ENCODE results near the gene LRCH1. TPM values are rescaled to one million over a fixed set of nuclear protein-coding genes. Genes with fewer than 3 reads are reported as not detected.

Gene LRCH1
- total and polyA plus RNA-seq, 7 donors = 1.7 to 7.9 (median 4.1) TPM

GRCh38 chr13:46526100-46526735, 26.8 kb upstream of the LRCH1 start:
- H3K27ac ChIP-seq = no peak overlapping the region
- WGBS, 3 donors = 55 to 65% (median 62%) methylated on average over 7 of the region's 7 CpGs
- no peaks in the 10 kb centered on the region for H3K36me3 ChIP-seq (ENCODE audit: insufficient read depth in 1 of 2, low read depth in 1 of 2)
- H3K9me3 ChIP-seq = no peaks in the 10 kb centered on the region
- H3K4me3 ChIP-seq = no peak overlapping the region
- TF ChIP-seq CTCF (IDR thresholded peaks at IDR 0.05) = no peak
- peaks cover 0 to 5% (median 0%) of the 10 kb centered on the region in 3 donors for H3K27me3 ChIP-seq (ENCODE audit: insufficient read depth in 3 of 3, low read length in 2 of 3)
- DNase-seq (no peak), ATAC-seq (no peak)
- no peaks in the 10 kb centered on the region for H3K4me1 ChIP-seq
- intact Hi-C loops (cut with DNase I) = no loop called here

GRCh38 chr13:46526740-46527139, 26.2 kb upstream of the LRCH1 start:
- Histone ChIP-seq H3K27ac (no peak overlapping the region), H3K4me3 (no peak overlapping the region), H3K36me3 (ENCODE audit: insufficient read depth in 1 of 2, low read depth in 1 of 2) (no peaks in the 10 kb centered on the region), H3K4me1 (no peaks in the 10 kb centered on the region), H3K27me3 (ENCODE audit: insufficient read depth in 3 of 3, low read length in 2 of 3) (peaks cover 0 to 5% (median 0%) of the 10 kb centered on the region in 3 donors), H3K9me3 (no peaks in the 10 kb centered on the region)
- TF ChIP-seq CTCF (IDR thresholded peaks at IDR 0.05) = no peak
- intact Hi-C loops (cut with DNase I) = no loop called here
- DNase-seq = no peak
- WGBS, 3 donors = 24 to 31% (median 25%) methylated on average over 3 of the region's 3 CpGs
- ATAC-seq = no peak

- intact Hi-C loops (cut with DNase I) = no loop called here
- Histone ChIP-seq H3K9me3 (no peaks in the 10 kb centered on the region), H3K4me3 (no peak overlapping the region), H3K36me3 (ENCODE audit: insufficient read depth in 1 of 2, low read depth in 1 of 2) (no peaks in the 10 kb centered on the region), H3K27ac (no peak overlapping the region), H3K27me3 (ENCODE audit: insufficient read depth in 3 of 3, low read length in 2 of 3) (peaks cover 0 to 5% (median 0%) of the 10 kb centered on the region in 3 donors), H3K4me1 (no peaks in the 10 kb centered on the region)
- ATAC-seq (no peak), DNase-seq (no peak)
- 44 to 54% (median 50%) methylated on average over 2 of the region's 2 CpGs for WGBS, 3 donors
- TF ChIP-seq CTCF (IDR thresholded peaks at IDR 0.05) = no peak
These were observed 25.7 kb upstream of the LRCH1 start for GRCh38 chr13:46527237-46527636.

- TF ChIP-seq CTCF (IDR thresholded peaks at IDR 0.05) = no peak
- no peak overlapping the region for H3K4me3 ChIP-seq
- no peaks in the 10 kb centered on the region for H3K4me1 ChIP-seq
- WGBS, 3 donors = 53 to 58% (median 57%) methylated on average over 4 of the region's 4 CpGs
- DNase-seq (no peak), ATAC-seq (no peak)
- no peaks in the 10 kb centered on the region for H3K36me3 ChIP-seq (ENCODE audit: insufficient read depth in 1 of 2, low read depth in 1 of 2)
- H3K27ac ChIP-seq = no peak overlapping the region
- peaks cover 0 to 5% (median 0%) of the 10 kb centered on the region in 3 donors for H3K27me3 ChIP-seq (ENCODE audit: insufficient read depth in 3 of 3, low read length in 2 of 3)
- intact Hi-C loops (cut with DNase I) = no loop called here
- H3K9me3 ChIP-seq = no peaks in the 10 kb centered on the region
These were observed 23.6 kb upstream of the LRCH1 start for GRCh38 chr13:46529216-46529919.

Data from psoas muscle (tissue), 8 donors.